HT-29 (cell line): ENCODE data around the gene BARHL1. TPM values are rescaled to one million over a fixed set of nuclear protein-coding genes. Genes with fewer than 3 reads are reported as not detected.
"Not testable (repeated sequence)": the region's sequence is repeated elsewhere in the genome, so short reads cannot be mapped to it uniquely, and the experiment has no call there.

ENCODE experiments used
- DNase-seq: peaks from one replicate; pipeline ENCODE4 v3.0.0-alpha.2; 2015; ENCODE audit warnings: low spot score
- total RNA-seq: library from RNA; depleted of rRNA; stranded (reverse); fragments of >200 nt; shearing (Covaris generic); gene quantifications from 2 replicates; pipeline ENCODE4 v1.2.3, GENCODE V29; 2014

The BARHL1 gene
- total RNA-seq, 1 experiment from 2014 or later, result not detected

DNA sequence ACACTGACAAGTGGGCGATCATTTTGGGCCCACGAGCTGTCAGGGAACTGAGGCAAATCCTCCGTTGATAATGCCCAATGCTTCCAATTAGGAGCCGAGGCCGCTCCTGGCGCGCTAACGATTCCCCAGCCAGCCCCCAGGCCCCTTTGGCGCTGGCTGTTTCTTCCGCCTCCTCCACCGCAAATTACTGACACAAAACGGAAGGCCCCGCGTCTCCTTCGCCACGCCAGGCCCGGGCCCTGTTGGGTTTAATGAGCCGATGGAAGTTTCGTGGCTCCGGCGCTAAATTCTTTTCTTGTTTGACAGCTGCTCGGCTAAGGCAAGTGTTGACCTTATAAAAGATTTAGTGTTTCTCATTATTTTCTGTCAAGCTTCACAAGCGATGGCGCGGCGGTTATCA is 25.7 kb upstream of the BARHL1 start:
- no peak for DNase-seq

DNA sequence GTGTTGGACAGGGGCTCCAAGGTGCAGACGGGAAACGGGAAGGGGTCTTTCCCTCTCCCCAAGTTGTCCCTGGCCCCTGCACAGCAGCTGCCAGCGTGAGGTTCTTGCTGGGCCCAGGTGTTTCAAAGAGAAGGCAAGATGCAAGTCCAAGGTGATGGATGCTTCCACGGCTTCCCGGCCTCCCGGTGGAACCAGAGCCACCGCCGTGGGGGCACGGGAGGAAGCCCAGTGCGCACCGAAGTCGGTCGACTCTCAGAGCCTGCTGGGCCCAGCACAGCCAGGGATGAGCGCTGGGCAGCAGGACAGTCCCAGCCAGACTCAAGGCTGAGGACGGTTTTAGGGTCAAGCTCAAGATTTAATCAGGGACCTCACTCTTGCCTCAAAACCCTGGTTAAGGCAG is 25.2 kb upstream of the BARHL1 start:
- DNase-seq, result no peak

DNA sequence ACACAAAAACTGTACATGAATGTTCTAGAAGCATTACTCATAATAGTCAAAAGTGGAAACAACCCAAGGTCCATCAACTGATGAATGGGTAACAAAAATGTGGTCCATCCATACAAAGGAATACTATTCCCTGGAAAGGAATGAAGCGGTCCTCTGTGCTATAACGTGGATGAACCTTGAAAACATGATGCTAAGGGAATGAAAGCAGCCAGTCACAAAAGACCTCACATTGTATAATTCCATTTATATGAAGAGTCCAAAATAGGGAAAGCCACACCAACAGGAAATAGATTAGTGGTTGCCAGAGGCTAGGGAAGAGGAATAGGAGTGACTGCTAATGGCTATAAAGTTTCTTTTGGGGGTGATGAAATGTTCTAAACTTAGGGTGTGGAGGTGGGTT is 22.7 kb upstream of the BARHL1 start:
- DNase-seq, result no peak

DNA sequence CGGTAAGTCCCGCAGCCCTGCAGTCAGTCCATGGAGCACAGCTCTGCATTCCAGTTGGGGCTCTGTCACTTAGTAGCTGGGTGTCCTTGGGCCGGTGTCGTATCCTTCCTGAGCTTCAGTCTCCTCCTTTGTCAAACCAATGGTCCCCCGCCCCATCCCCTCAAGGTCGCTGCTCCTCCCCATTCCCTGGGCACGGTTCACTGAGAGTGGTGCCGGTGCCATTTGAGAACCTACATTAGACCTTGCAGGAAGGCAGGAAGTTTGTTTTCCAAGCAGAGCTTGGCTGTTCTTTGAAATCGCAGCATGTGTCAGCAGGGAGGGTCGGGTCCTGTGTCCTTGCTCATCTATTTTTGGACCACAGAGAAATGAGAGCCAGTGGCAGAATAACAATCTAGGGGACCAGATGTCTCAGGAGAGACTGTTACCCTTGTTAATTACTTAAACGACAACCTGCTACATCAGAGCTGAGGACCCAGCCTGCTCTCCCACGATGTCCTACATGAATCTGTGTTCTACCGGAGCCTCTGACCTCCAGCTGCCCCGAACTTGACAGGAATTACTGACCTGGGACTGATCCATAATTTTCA is 21.7 kb upstream of the BARHL1 start:
- no peak for DNase-seq

DNA sequence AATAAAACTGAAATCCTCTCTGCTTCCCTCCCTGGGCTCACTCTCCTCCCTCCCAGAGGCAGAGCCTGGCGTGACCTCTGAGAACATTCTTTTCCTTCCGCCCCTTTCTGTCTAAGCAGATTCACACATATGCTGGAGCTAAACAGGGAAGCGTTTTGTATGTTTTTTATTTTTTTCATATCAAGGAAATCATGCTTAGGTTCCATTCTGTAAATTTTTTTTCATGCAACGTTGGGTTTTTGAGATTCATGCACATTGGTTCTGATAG is 20.2 kb upstream of the BARHL1 start:
- DNase-seq, result no peak

DNA sequence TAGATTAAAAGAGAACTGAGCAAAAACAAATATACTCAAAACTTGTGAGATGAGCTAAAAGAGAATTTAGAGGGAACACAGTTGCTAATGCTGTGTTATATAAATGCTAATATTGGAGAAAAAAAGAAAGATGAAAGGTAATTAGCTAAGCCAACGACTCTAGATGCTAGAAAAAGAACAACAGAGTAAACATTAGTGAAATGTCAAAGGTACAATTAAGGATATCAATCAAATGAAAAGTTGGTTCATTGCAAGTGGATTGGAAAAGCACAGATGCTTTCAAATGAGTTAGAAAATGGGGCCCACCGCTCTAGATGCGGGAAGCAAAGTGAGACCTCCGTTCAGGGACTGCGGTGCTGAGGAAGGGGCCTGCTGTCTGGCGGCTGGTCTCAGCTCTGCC is 17.9 kb upstream of the BARHL1 start:
- no peak for DNase-seq

DNA sequence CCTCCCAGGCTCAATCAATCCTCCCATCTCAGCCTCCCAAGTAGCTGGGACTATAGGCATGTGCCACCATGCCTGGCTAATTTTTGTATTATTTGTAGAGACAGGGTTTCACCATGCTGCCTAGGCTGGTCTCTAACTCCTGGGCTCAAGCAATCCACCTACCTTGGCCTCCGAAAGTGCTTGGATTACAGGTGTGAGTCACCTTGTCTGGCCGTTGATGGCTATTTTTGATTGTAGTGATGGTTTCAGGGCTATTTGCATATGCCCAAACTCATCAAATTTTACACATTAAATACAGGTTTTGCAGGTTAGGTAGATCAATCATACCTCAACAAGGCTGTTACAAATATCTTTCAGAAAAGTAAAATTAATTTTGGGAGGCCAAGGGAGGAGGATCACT is 13.6 kb upstream of the BARHL1 start:
- DNase-seq, result not testable (repeated sequence)

DNA sequence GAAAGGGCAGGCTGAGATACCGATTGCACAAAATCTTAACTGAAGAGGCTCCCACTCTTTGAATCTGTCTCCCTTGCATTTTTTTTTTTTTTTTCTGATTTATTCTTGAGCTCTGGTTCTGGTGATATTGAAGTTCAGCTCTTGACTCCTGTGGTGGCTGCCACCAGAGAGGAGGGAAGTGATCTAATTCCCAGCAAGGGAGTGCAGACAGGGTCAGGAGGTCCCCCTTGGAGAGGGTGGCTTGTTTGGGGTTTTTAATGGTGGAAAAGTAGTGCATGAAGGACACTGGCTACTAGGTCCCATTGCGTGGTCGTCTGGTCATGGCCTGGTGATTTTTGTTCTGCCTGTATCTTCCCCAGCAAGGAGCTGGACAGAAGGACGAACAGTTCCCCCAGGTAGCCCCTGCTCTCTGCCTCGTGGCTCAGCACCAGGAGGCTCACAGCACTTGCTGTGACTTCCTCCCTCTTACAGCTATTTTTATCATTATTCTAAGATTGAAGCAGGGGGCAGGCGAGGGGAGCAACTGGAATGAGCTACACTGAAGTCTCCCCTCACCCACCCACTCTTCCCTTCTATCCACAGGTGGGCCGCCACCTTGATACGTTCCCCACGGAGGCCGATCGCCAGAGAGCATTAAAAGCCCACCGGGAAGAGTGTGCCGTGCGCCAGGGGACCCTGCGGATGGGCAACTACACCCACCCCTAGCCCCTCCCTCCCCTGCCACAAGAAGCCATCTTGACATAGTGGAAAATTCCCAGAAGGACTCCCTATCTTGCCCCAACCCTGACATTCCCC is 10.4 kb upstream of the BARHL1 start:
- DNase-seq, result no peak

DNA sequence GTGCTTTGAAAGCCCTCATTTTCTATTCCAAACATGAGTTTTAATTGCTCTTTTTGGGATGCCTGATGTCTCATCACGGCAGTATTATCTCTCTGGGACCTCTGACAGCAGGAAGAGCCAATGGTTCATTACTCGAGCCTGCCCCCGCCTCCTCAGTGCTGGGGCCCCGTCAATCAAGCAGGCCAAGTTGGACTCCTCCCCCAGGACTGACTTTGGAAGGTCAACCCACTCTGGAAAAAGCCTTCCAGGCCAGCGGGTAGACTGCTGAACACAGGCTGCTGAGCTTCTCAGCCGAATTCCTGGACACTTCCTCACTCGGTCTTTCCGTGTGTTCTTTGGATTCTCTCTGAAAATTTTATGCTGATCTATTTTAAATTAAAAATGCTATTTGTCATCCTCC is 9.5 kb upstream of the BARHL1 start:
- no peak for DNase-seq

DNA sequence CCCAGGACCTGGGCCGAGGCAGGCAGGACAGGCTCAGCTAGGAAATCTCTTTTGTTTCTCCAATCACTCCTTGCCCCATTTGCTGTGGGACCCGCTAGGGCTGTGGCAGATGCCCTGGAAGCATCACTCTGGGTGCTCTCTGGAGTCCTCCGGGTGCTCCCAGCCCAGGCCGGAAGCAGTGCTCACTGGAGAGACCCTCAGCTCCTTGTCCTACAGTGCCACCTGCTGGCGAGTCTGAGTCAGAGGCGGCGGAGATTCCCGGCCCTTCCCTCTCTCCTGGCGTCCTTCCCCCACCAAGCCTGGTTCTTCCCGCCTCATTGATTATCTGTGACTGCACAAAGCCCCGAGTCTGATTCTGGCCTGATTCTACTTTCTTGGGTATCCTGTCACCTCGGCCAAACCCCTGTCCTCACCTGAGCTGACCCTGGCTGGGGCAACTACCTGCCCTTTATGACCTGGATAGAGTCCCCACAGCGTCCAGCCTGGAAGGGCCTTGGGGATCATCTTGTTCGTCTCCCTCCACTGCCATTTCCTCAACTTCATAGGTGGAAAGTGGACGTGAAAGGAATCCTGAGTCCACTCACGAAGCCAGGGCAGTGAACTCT is 7.3 kb upstream of the BARHL1 start:
- peak; percentile 74 for DNase-seq

DNA sequence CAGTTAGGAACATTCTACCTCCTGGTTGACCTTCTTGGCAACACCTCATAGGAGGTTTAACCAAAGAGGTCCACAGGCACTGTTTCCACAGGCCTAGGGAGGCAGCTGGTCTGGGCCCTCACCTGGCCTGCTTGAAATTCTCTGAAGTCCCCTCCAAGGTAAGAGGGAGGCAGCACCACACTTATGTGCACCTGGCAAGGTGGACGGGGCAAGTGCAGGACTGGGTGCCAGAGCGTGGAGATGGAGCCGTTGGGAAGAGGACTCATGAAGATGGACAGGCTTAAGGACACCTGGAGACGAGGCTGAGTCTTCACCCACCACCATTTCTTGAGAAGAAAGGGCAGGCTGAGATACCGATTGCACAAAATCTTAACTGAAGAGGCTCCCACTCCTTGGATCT is 6.6 kb upstream of the BARHL1 start:
- DNase-seq, result no peak

DNA sequence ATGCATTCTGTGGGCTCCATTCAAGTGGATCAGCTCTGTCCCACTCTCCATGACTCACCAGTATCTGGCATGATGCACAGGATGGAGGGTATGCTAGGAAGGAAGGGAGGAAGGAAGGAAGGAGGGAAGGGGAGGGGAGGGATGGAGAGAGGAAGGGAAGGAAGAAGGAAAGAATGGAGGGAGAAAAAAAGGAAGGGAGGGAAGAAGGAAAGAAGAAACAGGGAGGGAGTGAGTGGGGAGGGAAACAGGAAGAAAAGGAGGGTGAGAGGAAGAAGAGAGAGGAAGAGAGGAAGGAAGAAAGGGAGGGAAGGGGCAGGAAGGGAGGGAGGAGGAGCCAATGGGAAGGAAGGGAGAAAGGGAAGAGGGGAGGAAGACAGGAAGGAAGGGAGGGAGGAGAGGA is 5.3 kb upstream of the BARHL1 start:
- DNase-seq, result no peak

DNA sequence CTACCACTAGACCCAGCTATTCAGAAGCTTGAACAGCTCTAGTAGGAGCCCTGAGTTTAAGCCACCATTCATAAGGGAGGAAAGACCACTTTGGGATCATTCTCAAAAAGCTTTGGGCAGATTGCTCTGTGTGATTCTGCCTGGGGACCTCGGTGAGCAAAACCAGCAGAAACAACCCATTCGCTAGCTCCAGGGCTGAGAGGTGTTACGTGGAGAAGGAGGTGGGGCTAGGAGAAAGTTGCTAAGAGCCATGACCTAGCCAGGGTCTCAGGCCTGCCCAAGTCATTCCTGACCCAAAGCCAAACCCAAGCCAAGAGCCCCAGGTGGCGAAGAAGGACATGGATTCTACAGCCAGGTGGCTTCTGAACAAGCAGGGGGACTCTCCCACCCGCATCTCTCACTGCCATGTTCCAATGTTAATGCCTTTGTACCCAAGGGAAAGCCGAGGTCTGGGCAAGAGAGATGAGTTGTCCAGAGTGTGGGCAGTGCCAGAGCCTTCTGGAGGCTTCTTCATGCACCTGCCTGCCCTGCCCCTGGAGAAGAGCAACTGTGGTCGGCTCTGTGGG is 4.0 kb upstream of the BARHL1 start:
- DNase-seq, result no peak

DNA sequence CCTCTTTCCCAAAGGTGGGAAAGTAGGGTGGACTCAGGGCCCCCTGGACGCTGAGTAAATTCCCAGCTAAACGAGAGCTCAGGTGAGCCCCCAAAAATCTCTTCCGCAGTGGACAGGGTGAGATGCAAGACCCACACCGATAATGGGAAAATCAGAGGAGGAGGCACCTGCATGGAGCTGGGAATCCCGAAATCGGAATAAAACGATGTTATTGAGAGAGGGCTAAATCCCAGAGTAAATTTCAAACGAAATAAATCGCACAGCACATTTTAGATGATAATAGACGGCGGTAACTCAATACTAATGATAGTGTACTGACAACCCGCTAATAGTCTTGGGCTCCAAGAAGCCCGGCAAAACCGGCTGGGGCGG is 3.0 kb upstream of the BARHL1 start:
- DNase-seq, result no peak

DNA sequence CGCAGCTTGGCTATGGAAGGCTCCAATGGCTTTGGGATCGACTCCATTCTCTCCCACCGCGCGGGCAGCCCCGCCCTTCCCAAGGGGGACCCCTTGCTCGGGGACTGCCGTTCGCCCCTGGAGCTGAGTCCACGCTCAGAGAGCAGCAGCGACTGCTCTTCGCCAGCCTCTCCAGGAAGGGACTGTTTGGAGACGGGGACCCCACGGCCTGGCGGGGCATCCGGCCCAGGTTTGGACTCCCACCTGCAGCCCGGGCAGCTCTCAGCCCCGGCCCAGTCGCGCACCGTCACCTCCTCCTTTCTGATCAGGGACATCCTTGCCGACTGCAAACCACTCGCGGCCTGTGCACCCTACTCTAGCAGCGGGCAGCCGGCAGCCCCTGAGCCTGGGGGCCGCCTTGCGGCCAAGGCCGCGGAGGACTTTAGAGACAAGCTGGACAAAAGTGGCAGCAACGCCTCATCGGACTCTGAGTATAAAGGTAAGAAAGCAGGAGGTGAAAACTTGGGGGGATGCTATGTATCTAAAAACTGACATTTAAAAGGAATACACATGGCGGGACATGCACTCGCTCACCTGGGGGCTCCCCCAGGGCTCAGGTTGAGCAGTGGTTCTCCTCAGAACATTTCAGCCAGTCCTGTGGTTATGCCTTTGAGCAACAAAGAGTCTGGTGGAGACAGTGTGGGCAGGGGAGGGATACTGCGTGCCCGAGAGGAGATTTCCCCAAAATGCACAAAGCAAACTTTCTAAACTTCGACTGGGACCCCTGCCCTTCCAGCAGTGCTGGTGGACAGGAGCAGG is 579 bp downstream of the BARHL1 start:
- no peak for DNase-seq

DNA sequence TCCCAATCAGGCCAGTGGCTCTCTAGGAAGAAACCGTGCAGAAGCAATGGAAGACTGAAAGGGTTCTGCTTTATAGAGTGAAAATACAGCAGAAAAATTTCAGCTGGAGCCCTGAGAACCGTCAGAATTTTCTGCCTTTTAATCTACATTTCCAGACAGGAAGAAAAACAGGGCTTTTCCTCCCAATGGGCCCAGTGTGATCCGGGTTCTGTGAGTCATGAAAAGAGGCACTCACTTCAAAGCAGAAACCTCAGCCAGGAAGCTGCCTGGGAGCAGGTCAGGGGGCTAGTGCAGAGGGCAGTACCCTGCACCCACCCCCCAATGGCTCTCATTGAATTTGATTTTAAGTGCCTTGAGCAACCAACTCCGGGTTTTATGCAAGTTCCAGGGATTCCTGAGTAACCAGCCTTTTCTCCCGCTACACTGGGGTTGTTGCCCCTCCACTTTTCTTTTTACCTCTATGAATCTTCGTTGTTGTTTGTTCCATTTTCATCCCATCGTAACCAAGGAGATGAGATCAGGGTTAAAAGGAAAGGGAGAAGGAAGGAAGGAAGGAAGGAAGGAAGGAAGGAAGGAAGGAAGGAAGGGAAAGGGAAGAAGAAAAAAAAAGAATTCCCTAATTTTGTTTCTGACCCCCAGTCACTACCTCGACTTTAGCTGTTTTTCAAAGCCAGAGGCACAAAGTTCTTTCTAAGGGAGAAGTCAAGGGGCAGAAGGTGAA is 1.3 kb downstream of the BARHL1 start:
- DNase-seq, result no peak

DNA sequence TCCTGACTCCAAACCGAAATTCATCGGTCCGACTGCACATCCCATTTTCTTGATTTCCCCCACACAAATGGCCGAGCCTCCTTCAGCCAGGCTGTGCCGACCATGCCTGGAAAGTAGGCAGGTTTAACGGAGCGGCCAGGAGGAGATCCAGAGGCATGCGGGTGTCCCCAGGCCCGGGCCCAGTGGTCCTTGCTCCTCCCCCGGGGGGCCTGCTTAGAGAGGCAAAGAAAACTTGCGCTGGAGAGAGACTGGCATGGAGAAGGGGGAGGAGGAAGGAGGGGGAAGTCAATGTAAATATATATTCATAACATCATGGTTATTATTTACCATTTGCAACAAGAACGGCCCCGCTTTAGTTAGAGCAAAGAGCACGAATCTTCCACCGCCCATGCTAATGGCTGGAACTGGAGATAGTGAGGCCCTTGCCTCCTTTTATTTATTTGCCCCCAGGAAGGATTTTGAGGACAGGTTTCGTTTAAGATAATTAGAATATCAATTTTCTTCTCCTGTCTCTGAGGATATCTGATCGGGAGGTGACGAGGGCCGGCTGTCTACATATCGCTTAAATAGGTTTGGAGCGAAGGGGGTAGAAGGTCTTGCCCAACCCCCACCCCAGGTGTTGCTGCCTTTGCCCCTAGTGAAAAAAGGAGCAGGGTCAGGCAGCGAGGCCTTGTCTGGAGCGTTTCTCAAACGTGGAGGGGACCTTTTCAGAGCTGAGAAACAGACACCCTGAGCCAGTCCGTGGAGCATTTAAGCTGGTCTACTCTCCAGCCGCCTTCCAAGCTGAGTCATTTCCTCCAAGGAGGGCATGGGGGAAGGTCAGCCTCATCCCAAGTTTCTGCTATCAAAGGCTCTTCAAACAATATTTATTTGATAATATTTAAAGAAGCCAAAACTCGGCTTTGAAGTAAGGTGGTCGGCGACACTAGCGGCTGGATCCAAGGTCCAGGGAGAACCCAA is 2.5 kb downstream of the BARHL1 start:
- DNase-seq, result no peak

DNA sequence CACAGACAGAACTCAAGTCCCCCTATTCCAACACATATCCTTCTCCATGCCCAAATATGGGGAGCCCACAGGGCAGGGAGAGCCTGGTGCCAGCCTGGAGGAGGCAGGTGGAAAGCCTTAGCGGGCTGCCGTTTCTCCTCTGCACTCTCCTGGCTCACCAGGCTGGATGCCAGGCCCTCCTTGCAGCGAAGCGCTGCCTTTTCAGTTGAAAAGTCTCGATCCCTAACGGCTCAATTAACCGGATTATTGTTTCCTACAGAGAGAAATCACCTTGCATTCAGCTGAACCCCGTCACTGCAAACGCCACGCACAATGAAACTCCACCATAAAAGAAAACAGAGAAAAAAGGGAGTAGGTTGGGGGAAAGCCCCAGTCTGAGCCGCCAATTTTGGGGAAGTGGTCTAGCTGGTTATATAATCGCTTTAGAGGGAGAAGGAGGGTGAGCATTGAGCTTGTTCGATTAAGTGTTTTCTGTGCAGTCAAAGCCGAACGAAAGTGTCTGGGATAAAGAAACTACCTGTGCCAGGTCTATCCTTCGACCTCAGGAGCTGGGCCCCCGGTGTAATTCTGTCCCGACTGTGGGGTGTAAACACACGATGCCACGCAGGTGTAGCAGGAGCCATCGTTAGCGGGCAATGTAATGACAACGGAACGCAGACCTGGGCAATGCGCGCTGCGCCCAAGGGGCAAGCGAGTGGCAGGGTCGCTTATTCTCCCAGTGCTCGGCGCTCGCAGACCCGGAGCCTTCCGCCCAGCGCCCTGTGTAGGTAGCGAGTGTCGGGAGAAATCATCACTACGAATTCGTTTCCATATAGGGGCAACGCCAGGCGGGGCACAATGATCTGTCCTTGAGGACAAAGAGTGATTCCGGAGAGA is 3.8 kb downstream of the BARHL1 start:
- no peak for DNase-seq

DNA sequence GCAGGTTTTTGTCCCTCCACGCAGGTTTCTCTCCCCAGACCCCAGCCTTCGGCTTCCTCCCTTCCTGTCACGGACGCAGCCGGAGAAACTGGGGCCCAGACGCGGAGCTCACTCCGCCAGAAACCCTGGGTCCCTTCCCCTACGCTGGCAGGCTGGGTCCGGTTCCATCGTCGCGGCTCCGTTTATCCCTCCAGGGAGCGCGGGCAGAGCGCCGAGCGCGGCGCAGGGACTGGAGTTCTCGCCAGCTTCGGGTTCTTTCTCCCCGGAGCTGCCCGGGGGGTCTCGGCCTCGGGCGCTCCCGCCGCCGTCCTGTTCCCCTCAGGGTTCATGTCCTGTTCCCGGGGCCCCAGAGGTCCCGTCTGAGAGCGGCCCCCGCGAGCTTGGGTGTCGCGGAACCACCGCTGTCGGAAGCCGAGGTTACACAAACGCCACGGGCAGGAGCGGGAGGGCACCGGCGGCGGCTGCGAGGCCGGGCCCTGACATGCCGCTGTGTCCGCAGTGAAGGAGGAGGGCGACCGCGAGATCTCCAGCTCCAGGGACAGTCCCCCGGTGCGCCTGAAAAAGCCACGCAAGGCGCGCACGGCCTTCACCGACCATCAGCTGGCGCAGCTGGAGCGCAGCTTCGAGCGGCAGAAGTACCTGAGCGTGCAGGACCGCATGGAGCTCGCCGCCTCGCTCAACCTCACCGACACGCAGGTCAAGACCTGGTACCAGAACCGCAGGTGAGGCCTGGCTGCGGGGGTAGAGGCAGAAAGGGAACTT is 4.6 kb downstream of the BARHL1 start:
- DNase-seq, result no peak
